ENCODE results near the gene CLSTN1. TPM values are rescaled to one million over a fixed set of nuclear protein-coding genes. Genes with fewer than 3 reads are reported as not detected.

Gene CLSTN1
- total and polyA plus RNA-seq, 2 experiments from 2014 or later, result 56.8 to 67.8 TPM

DNA sequence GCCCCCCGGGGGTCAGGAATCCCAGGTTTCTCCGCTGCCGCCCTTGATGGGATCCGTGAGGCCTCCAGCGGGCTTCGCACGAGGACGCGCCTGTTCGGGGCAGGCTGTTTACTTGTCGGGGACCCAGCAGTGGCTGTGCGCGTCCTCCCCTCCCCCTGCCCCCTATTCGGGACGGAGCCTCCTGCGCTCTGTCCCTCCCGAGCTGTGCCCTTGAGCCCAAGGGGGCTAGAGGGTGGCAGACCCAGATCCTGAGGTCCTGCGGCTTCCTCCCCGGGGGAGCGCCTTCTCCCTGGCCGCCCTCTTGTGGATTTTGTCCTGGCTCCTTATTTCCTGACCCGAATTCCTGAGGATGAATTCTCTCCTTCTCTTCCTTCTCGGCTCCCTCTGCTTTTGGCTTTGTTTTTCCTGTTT lies 133.8 kb downstream of the CLSTN1 start:
- Histone ChIP-seq H3K4me1 (ENCODE audit: insufficient read depth) (peaks cover 21% of the 10 kb centered on the region), H2AFZ (peak overlapping the region; percentile 67), H3F3A (ENCODE audit: insufficient read depth) (0 out of 2 replicates have a peak, but pooled peaks cover 14% of the 10 kb centered on the region), H3K79me2 (ENCODE audit: insufficient read depth) (no peaks in the 10 kb centered on the region; the same call in 1 of the 2 replicates), H3K9me3 (ENCODE audit: low read depth) (no peaks in the 10 kb centered on the region), H3K4me3 (peak overlapping the region; percentile 76), H4K20me1 (ENCODE audit: insufficient read depth) (no peaks in the 10 kb centered on the region), H3K36me3 (ENCODE audit: low read depth) (no peaks in the 10 kb centered on the region), H3K4me2 (ENCODE audit: unreplicated experiment) (peak overlapping the region; percentile 45), H3K9me2 (ENCODE audit: insufficient read depth) (no peaks in the 10 kb centered on the region), H3K27ac (no peak overlapping the region), H3K9ac (peak overlapping the region; percentile 56), H3K27me3 (replicated peaks; ENCODE audit: insufficient read depth) (no peaks in the 10 kb centered on the region)
- 17 to 20% methylated on average over 21 to 22 of the region's 23 CpGs for WGBS, 2 experiments (ENCODE audit: low coverage in 1 of 2, low lambda C conversion rate in 2 of 2, missing lambda C conversion rate in 2 of 2)
- DNase-seq, result peak; percentile 59
- in situ Hi-C loops (cut with MboI), result no loop called here
- no peak for TF ChIP-seq EZH2 (IDR thresholded peaks at IDR 0.05; ENCODE audit: insufficient read depth, poor library complexity, severe bottlenecking)
- no peak for TF ChIP-seq EZH2phosphoT487 (IDR thresholded peaks at IDR 0.05; ENCODE audit: insufficient read depth, low read depth)

- TF ChIP-seq EZH2 (IDR thresholded peaks at IDR 0.05; ENCODE audit: insufficient read depth, poor library complexity, severe bottlenecking) (no peak), EZH2phosphoT487 (IDR thresholded peaks at IDR 0.05; ENCODE audit: insufficient read depth, low read depth) (no peak)
- peak; percentile 85 for DNase-seq
- H3K36me3 ChIP-seq (ENCODE audit: low read depth), result no peaks in the 10 kb centered on the region
- WGBS, 2 experiments (ENCODE audit: low coverage in 1 of 2, low lambda C conversion rate in 2 of 2, missing lambda C conversion rate in 2 of 2), result 1 to 2% methylated on average over 29 to 34 of the region's 72 CpGs
- H2AFZ ChIP-seq, result peak overlapping the region; percentile 69
- no peaks in the 10 kb centered on the region for H3K9me2 ChIP-seq (ENCODE audit: insufficient read depth)
- H3K79me2 ChIP-seq (ENCODE audit: insufficient read depth), result no peaks in the 10 kb centered on the region; the same call in 1 of the 2 replicates
- H3F3A ChIP-seq (ENCODE audit: insufficient read depth), result 0 out of 2 replicates have a peak, but pooled peaks cover 14% of the 10 kb centered on the region
- no peak overlapping the region for H3K27ac ChIP-seq
- no peaks in the 10 kb centered on the region for H4K20me1 ChIP-seq (ENCODE audit: insufficient read depth)
- peaks cover 21% of the 10 kb centered on the region for H3K4me1 ChIP-seq (ENCODE audit: insufficient read depth)
- peak overlapping the region; percentile 84 for H3K4me2 ChIP-seq (ENCODE audit: unreplicated experiment)
- H3K4me3 ChIP-seq, result peak overlapping the region; percentile 76
- peak overlapping the region; percentile 60 for H3K9ac ChIP-seq
- no peaks in the 10 kb centered on the region for H3K27me3 ChIP-seq (replicated peaks; ENCODE audit: insufficient read depth)
- in situ Hi-C loops (cut with MboI), result no loop called here
- H3K9me3 ChIP-seq (ENCODE audit: low read depth), result no peaks in the 10 kb centered on the region
These were observed 134.6 kb downstream of the CLSTN1 start for GRCh38 chr1:9689011-9689706.

GRCh38 chr1:9688599-9688998 lies 135.2 kb downstream of the CLSTN1 start:
- Histone ChIP-seq H3K9ac (peak overlapping the region; percentile 60; the same call in 1 of the 2 replicates), H3K4me1 (ENCODE audit: insufficient read depth) (peaks cover 21% of the 10 kb centered on the region), H3K4me3 (peak overlapping the region; percentile 76), H3K36me3 (ENCODE audit: low read depth) (no peaks in the 10 kb centered on the region), H3K4me2 (ENCODE audit: unreplicated experiment) (peak overlapping the region; percentile 84), H3K79me2 (ENCODE audit: insufficient read depth) (no peaks in the 10 kb centered on the region; the same call in 1 of the 2 replicates), H3F3A (ENCODE audit: insufficient read depth) (0 out of 2 replicates have a peak, but pooled peaks cover 14% of the 10 kb centered on the region), H3K9me3 (ENCODE audit: low read depth) (no peaks in the 10 kb centered on the region), H3K9me2 (ENCODE audit: insufficient read depth) (no peaks in the 10 kb centered on the region), H3K27ac (no peak overlapping the region), H3K27me3 (replicated peaks; ENCODE audit: insufficient read depth) (no peaks in the 10 kb centered on the region), H2AFZ (peak overlapping the region; percentile 69), H4K20me1 (ENCODE audit: insufficient read depth) (no peaks in the 10 kb centered on the region)
- DNase-seq, result no peak
- TF ChIP-seq EZH2 (IDR thresholded peaks at IDR 0.05; ENCODE audit: insufficient read depth, poor library complexity, severe bottlenecking), result no peak
- TF ChIP-seq EZH2phosphoT487 (IDR thresholded peaks at IDR 0.05; ENCODE audit: insufficient read depth, low read depth), result no peak
- WGBS, 2 experiments (ENCODE audit: low coverage in 1 of 2, low lambda C conversion rate in 2 of 2, missing lambda C conversion rate in 2 of 2), result 47 to 51% methylated on average over 14 of the region's 14 CpGs
- in situ Hi-C loops (cut with MboI), result no loop called here

DNA sequence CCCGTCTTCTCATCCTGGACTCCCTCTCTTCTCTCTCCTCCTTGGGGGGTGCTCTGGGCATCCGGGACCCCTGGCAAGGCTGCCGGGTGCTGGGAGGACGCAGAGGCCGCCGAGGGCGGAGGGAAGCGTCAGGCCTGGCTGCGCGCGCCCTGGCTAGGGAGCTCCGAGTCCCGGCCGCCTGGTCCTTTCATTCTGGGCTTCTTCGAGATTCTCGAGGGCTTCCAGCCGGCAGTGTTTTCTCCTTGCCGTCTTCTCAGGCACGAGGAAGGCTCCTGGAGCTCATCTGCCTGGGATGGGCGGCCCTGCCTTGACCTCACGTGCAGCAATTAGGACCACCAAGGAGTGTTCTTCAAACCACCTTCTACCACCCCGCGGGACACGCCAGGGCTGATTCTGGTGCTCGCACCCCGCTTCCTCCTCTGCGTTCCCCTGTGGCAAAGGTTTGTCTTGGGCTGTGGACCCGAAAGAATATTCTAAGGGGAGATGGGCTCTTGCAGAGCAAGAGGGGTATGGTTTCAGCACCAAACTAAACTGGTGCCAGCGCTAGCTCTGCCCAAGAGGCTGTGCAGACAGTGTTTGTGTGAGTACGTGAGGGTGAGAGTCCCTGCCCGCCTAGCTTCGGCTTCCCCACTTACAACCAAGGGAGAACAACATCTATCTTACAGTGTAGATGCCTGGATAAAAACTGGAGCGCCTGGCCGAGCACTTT lies 135.7 kb downstream of the CLSTN1 start:
- Histone ChIP-seq H3K9me2 (ENCODE audit: insufficient read depth) (no peaks in the 10 kb centered on the region), H3K9me3 (ENCODE audit: low read depth) (no peaks in the 10 kb centered on the region), H3K4me2 (ENCODE audit: unreplicated experiment) (peak overlapping the region; percentile 84), H3K27me3 (replicated peaks; ENCODE audit: insufficient read depth) (no peaks in the 10 kb centered on the region), H3K9ac (peak overlapping the region; percentile 55), H3K4me1 (ENCODE audit: insufficient read depth) (peaks cover 21% of the 10 kb centered on the region), H3K27ac (no peak overlapping the region), H2AFZ (peak overlapping the region; percentile 69), H3K36me3 (ENCODE audit: low read depth) (no peaks in the 10 kb centered on the region), H4K20me1 (ENCODE audit: insufficient read depth) (no peaks in the 10 kb centered on the region), H3K4me3 (peak overlapping the region; percentile 76), H3K79me2 (ENCODE audit: insufficient read depth) (no peaks in the 10 kb centered on the region; the same call in 1 of the 2 replicates), H3F3A (ENCODE audit: insufficient read depth) (0 out of 2 replicates have a peak, but pooled peaks cover 14% of the 10 kb centered on the region)
- TF ChIP-seq EZH2phosphoT487 (IDR thresholded peaks at IDR 0.05; ENCODE audit: insufficient read depth, low read depth) (no peak), EZH2 (IDR thresholded peaks at IDR 0.05; ENCODE audit: insufficient read depth, poor library complexity, severe bottlenecking) (no peak)
- peak; percentile 71 for DNase-seq
- 5 to 6% methylated on average over 33 to 34 of the region's 34 CpGs for WGBS, 2 experiments (ENCODE audit: low coverage in 1 of 2, low lambda C conversion rate in 2 of 2, missing lambda C conversion rate in 2 of 2)
- in situ Hi-C loops (cut with MboI), result no loop called here
